Cardiac septum (tissue), 1 donor: ENCODE measurements around the gene ACTL10. TPM values are rescaled to one million over a fixed set of nuclear protein-coding genes. Genes with fewer than 3 reads are reported as not detected.

Experiments used
- DNase-seq: peaks from one replicate; pipeline ENCODE4 v3.0.0-alpha.2; 2020; ENCODE audit warnings: low spot score
- intact Hi-C: fragments of 100-400 bp; cut with DNase I; formaldehyde crosslinking; loops from one replicate; pipeline ENCODE4 v1.14.0; 2022
- total RNA-seq: library from RNA; stranded (reverse); fragmentation: NEBNext Ultra II Directional; extraction: Animal tissue kit (Norgen Biotek cat#: 25700); gene quantifications from one replicate; pipeline ENCODE4 v1.2.1, GENCODE V29; 2021
- donor health status: DM: no; HTN: no; CAD: no.

The ACTL10 gene
- total RNA-seq, 1 donor from 2014 or later, result 0.46 TPM

- intact Hi-C loops, result no loop called here
- no peak for DNase-seq
Observed at GRCh38 chr20:33707668-33708067, 40.9 kb downstream of the ACTL10 start.

GRCh38 chr20:33709398-33709797 lies 42.7 kb downstream of the ACTL10 start:
- intact Hi-C loops, result no loop called here
- DNase-seq, result no peak

GRCh38 chr20:33709905-33710541 lies 43.3 kb downstream of the ACTL10 start:
- intact Hi-C loops, result no loop called here
- DNase-seq, result no peak

- no peak for DNase-seq
- intact Hi-C loops, result no loop called here
Observed at GRCh38 chr20:33710681-33711445, 44.1 kb downstream of the ACTL10 start.

GRCh38 chr20:33711446-33711738 lies 44.6 kb downstream of the ACTL10 start:
- intact Hi-C loops, result no loop called here
- no peak for DNase-seq

GRCh38 chr20:33713865-33714367 lies 47.2 kb downstream of the ACTL10 start:
- intact Hi-C loops, result no loop called here
- DNase-seq, result no peak

- intact Hi-C loops, result no loop called here
- DNase-seq, result no peak
Observed at GRCh38 chr20:33716498-33716897, 49.8 kb downstream of the ACTL10 start.

Other genes starting within 250 kb of the ACTL10 start
- 167 TPM for gene SNTA1, start 223.2 kb upstream of the ACTL10 start, total RNA-seq
- 11.2 TPM for gene CBFA2T2, start 176.8 kb upstream of the ACTL10 start, total RNA-seq
- gene C20orf144, start 4.6 kb upstream of the ACTL10 start, total RNA-seq, result not detected
- gene NECAB3, start 7.5 kb downstream of the ACTL10 start, total RNA-seq, result 77.0 TPM
- 2.3 TPM for gene E2F1, start 19.4 kb downstream of the ACTL10 start, total RNA-seq
- 8.9 TPM for gene PXMP4, start 53.4 kb downstream of the ACTL10 start, total RNA-seq
- 1.3 TPM for gene ZNF341, start 65.1 kb downstream of the ACTL10 start, total RNA-seq
- 101 TPM for gene CHMP4B, start 144.4 kb downstream of the ACTL10 start, total RNA-seq